CD14-positive monocyte (primary cell): ENCODE measurements around the gene MICAL1. TPM values are rescaled to one million over a fixed set of nuclear protein-coding genes. Genes with fewer than 3 reads are reported as not detected.

Experiments used
- DNase-seq, 3 donors: peaks; one replicate each; pipeline ENCODE4 v3.0.0-alpha.2; 2011 to 2022
- H2AFZ ChIP-seq: 2 replicates; pipeline ENCODE4 v1.6.0; 2012; ENCODE audit warnings: mild to moderate bottlenecking, low read depth, low read length, inconsistent platforms; ENCODE audit not compliant: insufficient read depth, poor library complexity, severe bottlenecking
- H3K27ac ChIP-seq, 2 donors: 1 replicate in 1 of 2; 2 replicates in 1 of 2; pipeline ENCODE4 v1.5.1; 2012 to 2013; ENCODE audit warnings: low read length in 2 of 2, control low read depth in 1 of 2, inconsistent platforms in 1 of 2, low read depth in 1 of 2, mild to moderate bottlenecking in 1 of 2
- H3K27me3 ChIP-seq, 2 donors: one replicate each; pipeline versions ENCODE4 v1.6.0 to v1.6.1; 2011 to 2013; ENCODE audit warnings: low read length in 2 of 2; ENCODE audit not compliant: control insufficient read depth in 2 of 2, insufficient read depth in 2 of 2
- H3K36me3 ChIP-seq, 2 donors: replicated peaks in 1 of 2; 1 replicate in 1 of 2; 2 replicates in 1 of 2; pipeline versions ENCODE4 v1.5.1 to v1.6.1; 2012 to 2013; ENCODE audit warnings: low read length in 2 of 2, control low read depth in 1 of 2, inconsistent platforms in 1 of 2, mild to moderate bottlenecking in 1 of 2; ENCODE audit not compliant: insufficient read depth in 2 of 2, control insufficient read depth in 1 of 2
- H3K4me1 ChIP-seq, 2 donors: 1 replicate in 1 of 2; 2 replicates in 1 of 2; pipeline versions ENCODE4 v1.5.1 to v1.6.1; 2012 to 2013; ENCODE audit warnings: low read length in 2 of 2, control low read depth in 1 of 2, inconsistent platforms in 1 of 2, mild to moderate bottlenecking in 1 of 2, moderate library complexity in 1 of 2; ENCODE audit not compliant: insufficient read depth in 2 of 2, control insufficient read depth in 1 of 2
- H3K4me2 ChIP-seq: replicated peaks from 2 replicates; pipeline ENCODE3; 2012; ENCODE audit warnings: low read length, moderate library complexity, mild to moderate bottlenecking; ENCODE audit not compliant: poor library complexity, severe bottlenecking; ENCODE audit errors: extremely low read depth
- H3K4me3 ChIP-seq, 3 experiments: fragments of 200-600 bp in 1 of 3; sonication (generic) in 1 of 3; replicated peaks in 1 of 3; 1 replicate in 2 of 3; 2 replicates in 1 of 3; pipeline ENCODE4 v1.5.1; 2011 to 2013; ENCODE audit warnings: low read length in 3 of 3, mild to moderate bottlenecking in 3 of 3, control low read depth in 2 of 3, low read depth in 2 of 3, inconsistent platforms in 1 of 3, moderate library complexity in 1 of 3
- H3K79me2 ChIP-seq: 2 replicates; pipeline ENCODE4 v1.6.0; 2012; ENCODE audit warnings: mild to moderate bottlenecking, control low read depth, inconsistent platforms, low read length, moderate library complexity; ENCODE audit not compliant: insufficient read depth
- H3K9ac ChIP-seq: 2 replicates; pipeline ENCODE4 v1.6.0; 2017; ENCODE audit warnings: low read length, mild to moderate bottlenecking; ENCODE audit not compliant: insufficient read depth, poor library complexity, severe bottlenecking
- H3K9me3 ChIP-seq, 2 donors: replicated peaks in 1 of 2; 1 replicate in 1 of 2; 2 replicates in 1 of 2; pipeline versions ENCODE4 v1.5.1 to v1.6.1; 2012 to 2013; ENCODE audit warnings: low read length in 2 of 2, control low read depth in 1 of 2; ENCODE audit not compliant: control insufficient read depth in 1 of 2, insufficient read depth in 1 of 2
- H4K20me1 ChIP-seq: 2 replicates; pipeline ENCODE4 v1.6.0; 2012; ENCODE audit warnings: mild to moderate bottlenecking, low read length, control low read depth, moderate library complexity; ENCODE audit not compliant: insufficient read depth
- H3K27ac Mint-ChIP-seq, 7 donors: one replicate each; pipeline ENCODE4 v1.8.0; 2020; ENCODE audit warnings: mild to moderate bottlenecking in 7 of 7, mixed read lengths in 7 of 7, moderate library complexity in 6 of 7, inconsistent platforms in 2 of 7
- H3K27me3 Mint-ChIP-seq, 3 donors: one replicate each; pipeline ENCODE4 v1.8.0; 2021 to 2022; ENCODE audit warnings: low read depth in 3 of 3, mild to moderate bottlenecking in 3 of 3, mixed read lengths in 3 of 3, moderate library complexity in 3 of 3, inconsistent platforms in 1 of 3
- H3K36me3 Mint-ChIP-seq, 2 donors: one replicate each; pipeline ENCODE4 v1.8.0; 2020; ENCODE audit warnings: mixed read lengths in 2 of 2, inconsistent platforms in 1 of 2, mild to moderate bottlenecking in 1 of 2
- H3K4me1 Mint-ChIP-seq: one replicate; pipeline ENCODE4 v1.8.0; 2020; ENCODE audit warnings: mild to moderate bottlenecking, mixed read lengths
- H3K4me3 Mint-ChIP-seq, 2 donors: one replicate each; pipeline ENCODE4 v1.8.0; 2020; ENCODE audit warnings: mild to moderate bottlenecking in 2 of 2, mixed read lengths in 2 of 2, moderate library complexity in 1 of 2
- H3K9me3 Mint-ChIP-seq, 7 donors: one replicate each; pipeline ENCODE4 v1.8.0; 2020 to 2022; ENCODE audit warnings: mixed read lengths in 7 of 7, mild to moderate bottlenecking in 6 of 7, moderate library complexity in 6 of 7, inconsistent platforms in 2 of 7
- CTCF ChIP-seq: fragments of 200-600 bp; IDR thresholded peaks from one replicate; pipeline ENCODE4 v1.8.0; 2022; ENCODE audit warnings: antibody characterized with exemption, mild to moderate bottlenecking
- WGBS: methylation state at CpG from one replicate; pipeline ENCODE4 v1.1.5; 2013; ENCODE audit warnings: missing lambda C conversion rate; ENCODE audit not compliant: insufficient coverage; 5-methylcytosine and 5-hydroxymethylcytosine counted together
- intact Hi-C, 2 donors: fragments of 100-400 bp; cut with micrococcal nuclease; formaldehyde crosslinking; loops; one replicate each; pipeline versions ENCODE4 v1.15.0 to v1.15.1; 2023
- polyA plus RNA-seq, 3 donors: library from polyadenylated mRNA; depleted of rRNA in 1 of 3; unstranded in 2 of 3; stranded (reverse) in 1 of 3; fragments of 300-500 nt in 2 of 3; fragments of >200 nt in 1 of 3; fragmentation: Illumina TruSeq in 2 of 3; gene quantifications; 1 replicate in 2 of 3; 2 replicates in 1 of 3; pipeline ENCODE4 v1.2.3, GENCODE V29; 2012 to 2021

MICAL1 gene
- polyA plus RNA-seq, 3 donors = 7.5 to 227 (median 13.2) TPM

GRCh38 chr6:109491207-109491938 is 35.8 kb upstream of the MICAL1 start:
- Histone ChIP-seq H3K4me1 (peaks cover 3 to 5% of the 10 kb centered on the region in 2 donors), H2AFZ (no peak overlapping the region), H3K4me2 (no peak overlapping the region), H3K27me3 (no peaks in the 10 kb centered on the region), H3K36me3 (no peaks in the 10 kb centered on the region), H3K4me3 (no peak overlapping the region), H3K27ac (no peak overlapping the region), H3K9ac (no peak overlapping the region), H3K79me2 (no peaks in the 10 kb centered on the region), H3K9me3 (no peaks in the 10 kb centered on the region), H4K20me1 (no peaks in the 10 kb centered on the region)
- peaks cover 4% of the 10 kb centered on the region for H3K4me1 Mint-ChIP-seq
- H3K4me3 Mint-ChIP-seq = no peak overlapping the region
- no peak for DNase-seq
- no CpG with 5 or more reads among the region's 5 CpGs for WGBS
- H3K9me3 Mint-ChIP-seq = no peaks in the 10 kb centered on the region
- no peak overlapping the region for H3K27ac Mint-ChIP-seq
- peaks cover 2 to 6% (median 3%) of the 10 kb centered on the region in 3 donors for H3K27me3 Mint-ChIP-seq
- H3K36me3 Mint-ChIP-seq = no peaks in the 10 kb centered on the region
- intact Hi-C loops = no loop called here
- TF ChIP-seq CTCF = no peak

GRCh38 chr6:109490713-109491112 is 35.1 kb upstream of the MICAL1 start:
- WGBS = no CpG with 5 or more reads among the region's 2 CpGs
- Histone ChIP-seq H3K4me1 (peaks cover 3 to 5% of the 10 kb centered on the region in 2 donors), H2AFZ (no peak overlapping the region), H3K4me2 (no peak overlapping the region), H3K79me2 (no peaks in the 10 kb centered on the region), H4K20me1 (no peaks in the 10 kb centered on the region), H3K9ac (no peak overlapping the region), H3K36me3 (no peaks in the 10 kb centered on the region), H3K27ac (no peak overlapping the region), H3K27me3 (no peaks in the 10 kb centered on the region), H3K9me3 (no peaks in the 10 kb centered on the region), H3K4me3 (no peak overlapping the region)
- Mint-ChIP-seq H3K36me3 (no peaks in the 10 kb centered on the region), H3K27me3 (peaks cover 1 to 6% (median 3%) of the 10 kb centered on the region in 3 donors), H3K9me3 (no peaks in the 10 kb centered on the region), H3K4me3 (no peak overlapping the region), H3K4me1 (peaks cover 4% of the 10 kb centered on the region), H3K27ac (no peak overlapping the region)
- no peak for TF ChIP-seq CTCF
- intact Hi-C loops = no loop called here
- no peak for DNase-seq
